Astrocyte (in vitro differentiated cells and primary cell): ENCODE results near the gene GLT1D1.

Source experiments
- EZH2 ChIP-seq: IDR thresholded peaks from 2 replicates; pipeline ENCODE4 v1.6.1; 2012; ENCODE audit warnings: mild to moderate bottlenecking, low read length, inconsistent platforms; ENCODE audit not compliant: insufficient read depth
- TF ChIP-seq, protein P1 (sequence below): IDR thresholded peaks from 2 replicates; pipeline ENCODE4 v1.5.1; 2011; ENCODE audit warnings: low read depth, mild to moderate bottlenecking, inconsistent platforms, low read length, moderate library complexity; ENCODE audit not compliant: insufficient read depth

DNA sequence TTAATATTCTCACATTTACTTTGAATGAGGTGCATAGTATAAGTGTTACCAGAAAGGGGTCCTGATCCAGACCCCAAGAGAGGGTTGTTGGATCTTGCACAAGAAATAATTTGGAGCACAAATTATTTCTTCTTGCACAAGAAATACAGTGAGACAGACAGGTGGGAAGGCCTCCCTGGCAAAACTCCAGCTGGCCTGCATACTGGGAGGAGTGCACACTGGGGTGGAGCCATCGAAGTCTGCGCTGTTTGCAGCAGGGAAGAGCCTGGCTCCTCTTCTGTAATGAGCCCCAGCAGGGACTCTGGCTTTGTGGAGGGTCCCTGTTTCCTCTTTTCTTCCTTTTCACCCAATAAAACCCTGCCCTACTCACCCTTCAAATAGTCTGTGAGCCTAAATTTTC is 141.6 kb downstream of the GLT1D1 start:
- TF ChIP-seq, protein P1, sequence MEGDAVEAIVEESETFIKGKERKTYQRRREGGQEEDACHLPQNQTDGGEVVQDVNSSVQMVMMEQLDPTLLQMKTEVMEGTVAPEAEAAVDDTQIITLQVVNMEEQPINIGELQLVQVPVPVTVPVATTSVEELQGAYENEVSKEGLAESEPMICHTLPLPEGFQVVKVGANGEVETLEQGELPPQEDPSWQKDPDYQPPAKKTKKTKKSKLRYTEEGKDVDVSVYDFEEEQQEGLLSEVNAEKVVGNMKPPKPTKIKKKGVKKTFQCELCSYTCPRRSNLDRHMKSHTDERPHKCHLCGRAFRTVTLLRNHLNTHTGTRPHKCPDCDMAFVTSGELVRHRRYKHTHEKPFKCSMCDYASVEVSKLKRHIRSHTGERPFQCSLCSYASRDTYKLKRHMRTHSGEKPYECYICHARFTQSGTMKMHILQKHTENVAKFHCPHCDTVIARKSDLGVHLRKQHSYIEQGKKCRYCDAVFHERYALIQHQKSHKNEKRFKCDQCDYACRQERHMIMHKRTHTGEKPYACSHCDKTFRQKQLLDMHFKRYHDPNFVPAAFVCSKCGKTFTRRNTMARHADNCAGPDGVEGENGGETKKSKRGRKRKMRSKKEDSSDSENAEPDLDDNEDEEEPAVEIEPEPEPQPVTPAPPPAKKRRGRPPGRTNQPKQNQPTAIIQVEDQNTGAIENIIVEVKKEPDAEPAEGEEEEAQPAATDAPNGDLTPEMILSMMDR: no peak
- no peak for TF ChIP-seq EZH2
